Measurements from ENCODE around the gene CCER1. TPM values are rescaled to one million over a fixed set of nuclear protein-coding genes. Genes with fewer than 3 reads are reported as not detected.

Gene CCER1
- total RNA-seq, 1 donor from 2014 or later, result not detected

Other genes starting within 250 kb of the CCER1 start
- gene EPYC, start 49.8 kb upstream of the CCER1 start, total RNA-seq, result not detected in 2 replicates
- not detected in 2 replicates for gene KERA, start 102.8 kb upstream of the CCER1 start, total RNA-seq
- gene LUM, start 156.3 kb upstream of the CCER1 start, total RNA-seq, result not detected in 2 replicates
- gene DCN, start 227.6 kb upstream of the CCER1 start, total RNA-seq, result not detected in 2 replicates

Data from activated CD4-positive, alpha-beta T cell treated with anti-CD3 and anti-CD28 coated beads, Interleukin-2, amount 10 ng/mL, durations not matched to agents 24 days and 14 days (primary cell).